ENCODE results near the gene GPR176. TPM values are rescaled to one million over a fixed set of nuclear protein-coding genes. Genes with fewer than 3 reads are reported as not detected.

Gene GPR176
- total RNA-seq, 4 donors from 2014 or later: 0.53 to 6.2 (median 3.0) TPM

- no peak for TF ChIP-seq POLR2A (IDR thresholded peaks at IDR 0.05)
- TF ChIP-seq CTCF (IDR thresholded peaks at IDR 0.05): no peak
- H3K4me3 ChIP-seq (ENCODE audit: low read depth, poor library complexity, severe bottlenecking): no peak overlapping the region
- DNase-seq (ENCODE audit: low spot score in 2 of 2): no peak
- intact Hi-C loops (cut with DNase I; ENCODE audit: low total_unique reads): no loop called here
- 62 to 66% methylated on average over 10 of the region's 10 CpGs for WGBS, 2 donors
Measured at GRCh38 chr15:39785139-39785538, 134.9 kb downstream of the GPR176 start.

GRCh38 chr15:39784638-39785037, 135.4 kb downstream of the GPR176 start:
- H3K4me3 ChIP-seq (ENCODE audit: low read depth, poor library complexity, severe bottlenecking): no peak overlapping the region
- intact Hi-C loops (cut with DNase I; ENCODE audit: low total_unique reads): no loop called here
- WGBS, 2 donors: 61 to 82% methylated on average over 2 of the region's 2 CpGs
- TF ChIP-seq CTCF (IDR thresholded peaks at IDR 0.05) (no peak), POLR2A (IDR thresholded peaks at IDR 0.05) (no peak)
- no peak for DNase-seq (ENCODE audit: low spot score in 2 of 2)

GRCh38 chr15:39784125-39784524, 135.9 kb downstream of the GPR176 start:
- intact Hi-C loops (cut with DNase I; ENCODE audit: low total_unique reads): no loop called here
- H3K4me3 ChIP-seq (ENCODE audit: low read depth, poor library complexity, severe bottlenecking): no peak overlapping the region
- WGBS, 2 donors: 31 to 43% methylated on average over 4 of the region's 4 CpGs
- no peak for DNase-seq (ENCODE audit: low spot score in 2 of 2)
- TF ChIP-seq POLR2A (IDR thresholded peaks at IDR 0.05) (no peak), CTCF (IDR thresholded peaks at IDR 0.05) (no peak)

- WGBS, 2 donors: 0 to 2% methylated on average over 10 of the region's 10 CpGs
- DNase-seq (ENCODE audit: low spot score in 2 of 2): no peak
- H3K4me3 ChIP-seq (ENCODE audit: low read depth, poor library complexity, severe bottlenecking): peak overlapping the region; percentile 52
- intact Hi-C loops (cut with DNase I; ENCODE audit: low total_unique reads): no loop called here
- no peak for TF ChIP-seq CTCF (IDR thresholded peaks at IDR 0.05)
- TF ChIP-seq POLR2A (IDR thresholded peaks at IDR 0.05): no peak
Measured at GRCh38 chr15:39783244-39783820, 136.7 kb downstream of the GPR176 start.

- peak within 1 kb of the TSS; percentile 52 for H3K4me3 ChIP-seq (ENCODE audit: low read depth, poor library complexity, severe bottlenecking)
- peak; percentile 95 to 99 for DNase-seq (ENCODE audit: low spot score in 2 of 2)
- TF ChIP-seq POLR2A (IDR thresholded peaks at IDR 0.05): no peak
- TF ChIP-seq CTCF (IDR thresholded peaks at IDR 0.05): no peak
- WGBS, 2 donors: 0 to 1% methylated on average over 36 to 42 of the region's 64 CpGs
- intact Hi-C loops (cut with DNase I; ENCODE audit: low total_unique reads): no loop called here
Measured at GRCh38 chr15:39782441-39783138, 137.5 kb downstream of the GPR176 start, which contains the start of gene FSIP1. TSS of gene FSIP1 (minus strand) at chr15:39782841. CDS start at chr15:39776524, 6,317 bp downstream.
